Pancreas (tissue), 10 donors: Measurements from ENCODE around the gene ELOA. TPM values are rescaled to one million over a fixed set of nuclear protein-coding genes. Genes with fewer than 3 reads are reported as not detected.

Experiments used
- ATAC-seq, 4 donors: fragments of 200-7000 bp; cut with Tn5 transposase; one replicate each; pipeline versions ENCODE4 v1.8.0 to v1.9.1; 2020; ENCODE audit warnings: mild to moderate bottlenecking in 4 of 4, moderate library complexity in 4 of 4
- DNase-seq, 6 donors: peaks; one replicate each; pipeline ENCODE4 v3.0.0-alpha.2; 2020
- FAIRE-seq: peaks from 2 replicates; lab custom pipeline; 2012; peaks lifted over from hg19 to GRCh38; lab: Jason Lieb, UNC
- H3K27ac ChIP-seq, 4 donors: fragments of 200-600 bp; sonication (generic); 1 replicate in 3 of 4; 2 replicates in 1 of 4; pipeline versions ENCODE4 v1.5.0 to v1.8.0; 2020
- H3K27me3 ChIP-seq, 4 donors: fragments of 200-600 bp; one replicate each; pipeline ENCODE4 v1.8.0; 2021
- H3K36me3 ChIP-seq, 3 donors: fragments of 200-600 bp; sonication (generic) in 1 of 3; one replicate each; pipeline versions ENCODE4 v1.5.0 to v1.8.0; 2020 to 2021
- H3K4me1 ChIP-seq, 3 donors: fragments of 200-600 bp; one replicate each; pipeline ENCODE4 v1.8.0; 2021
- H3K4me3 ChIP-seq, 4 donors: fragments of 200-600 bp; sonication (generic) in 2 of 4; one replicate each; pipeline versions ENCODE4 v1.5.0 to v1.8.0; 2020 to 2021
- H3K9me3 ChIP-seq, 4 donors: fragments of 200-600 bp; one replicate each; pipeline ENCODE4 v1.8.0; 2021
- CTCF ChIP-seq, 4 donors: fragments of 200-600 bp; sonication (generic) in 3 of 4; IDR thresholded peaks; one replicate each; pipeline versions ENCODE4 v1.5.0 to v1.8.0; 2021; ENCODE audit warnings: antibody characterized with exemption in 4 of 4
- WGBS, 2 donors: extraction: QIAGEN DNeasy Blood & Tissue Kit; methylation state at CpG; one replicate each; pipeline ENCODE4 v1.1.7; 2013; 5-methylcytosine and 5-hydroxymethylcytosine counted together
- intact Hi-C, 3 donors: fragments of 100-400 bp; cut with DNase I; formaldehyde crosslinking; loops; one replicate each; pipeline versions ENCODE4 v1.11.1 to v1.14.2; 2022
- polyA plus RNA-seq, 2 donors: library from polyadenylated mRNA; stranded (reverse); fragments of 200-250 nt; gene quantifications; one replicate each; pipeline ENCODE4 v1.2.3, GENCODE V29; 2013
- total RNA-seq, 6 donors: library from RNA; stranded (reverse); fragmentation: NEBNext Ultra II Directional in 4 of 6; extraction: Animal tissue kit (Norgen Biotek cat#: 25700) in 4 of 6; gene quantifications; one replicate each; pipeline versions ENCODE4 v1.2.1 to v1.2.4, GENCODE V29; 2021 to 2023
- donor health status: healthy with polysubstance abuse.
- donor health status: DM: no; HTN: no; CAD: no; lungs with moderate emphysema.
- donor health status: DM: no; HTN: no; CAD: no.
- donor health status: control.
- donor health status: control.
- donor health status: Bipolar disorder and iron deficiency.
- donor health status: DM: yes; HTN: yes; CAD: no.
- donor health status: DM: no; HTN: no; CAD: no.
- donor health status: DM: no; HTN: no; CAD: no.
- donor health status: DM: yes; HTN: yes; CAD: no.

Gene ELOA
- total and polyA plus RNA-seq, 8 donors, result 10.6 to 33.9 (median 25.5) TPM

DNA sequence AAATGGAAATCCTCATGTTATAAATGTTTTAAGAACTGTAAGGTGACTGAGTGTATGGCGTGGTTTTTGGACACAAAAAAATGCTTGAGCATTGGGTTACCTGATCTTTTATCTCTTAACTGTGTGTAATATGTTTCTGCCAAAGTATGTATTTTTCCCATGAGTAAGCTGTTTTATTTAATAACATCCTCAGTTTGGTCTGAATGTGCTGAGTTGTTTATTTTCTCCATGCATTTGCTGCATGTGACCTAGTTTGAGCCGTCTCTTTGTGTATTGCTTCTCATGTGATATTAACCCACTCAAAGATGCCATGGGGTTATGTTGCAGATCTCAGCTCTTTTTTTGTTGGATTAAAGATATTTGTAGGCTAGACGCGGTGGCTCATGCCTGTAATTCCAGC lies 41.6 kb downstream of the ELOA start:
- Histone ChIP-seq H3K9me3 (no peaks in the 10 kb centered on the region), H3K4me1 (peaks cover 0 to 4% (median 4%) of the 10 kb centered on the region in 3 donors), H3K36me3 (peaks cover 0 to 21% (median 14%) of the 10 kb centered on the region in 3 donors), H3K4me3 (no peak overlapping the region), H3K27ac (no peak overlapping the region), H3K27me3 (no peaks in the 10 kb centered on the region)
- intact Hi-C loops, result no loop called here
- WGBS, 2 donors, result 80 to 87% methylated on average over 4 of the region's 4 CpGs
- no peak for ATAC-seq
- DNase-seq, result no peak
- no peak for TF ChIP-seq CTCF (IDR thresholded peaks at IDR 0.05)
- FAIRE-seq, result no peak

- ATAC-seq (no peak), DNase-seq (no peak), FAIRE-seq (no peak)
- no peak overlapping the region for H3K4me3 ChIP-seq
- no peak for TF ChIP-seq CTCF (IDR thresholded peaks at IDR 0.05)
- no peaks in the 10 kb centered on the region for H3K27me3 ChIP-seq
- peaks cover 0 to 8% (median 5%) of the 10 kb centered on the region in 3 donors for H3K4me1 ChIP-seq
- H3K36me3 ChIP-seq, result peaks cover 0 to 21% (median 14%) of the 10 kb centered on the region in 3 donors
- H3K9me3 ChIP-seq, result no peaks in the 10 kb centered on the region
- no peak overlapping the region for H3K27ac ChIP-seq
- intact Hi-C loops, result no loop called here
- whole genome bisulfite sequencing, 2 donors, result 94 to 98% methylated on average over 3 of the region's 3 CpGs
Measured at GRCh38 chr1:23787701-23788100, 44.4 kb downstream of the ELOA start.

- intact Hi-C loops, result no loop called here
- ATAC-seq, result no peak
Measured at GRCh38 chr1:23788695-23789094, 45.4 kb downstream of the ELOA start.

DNA sequence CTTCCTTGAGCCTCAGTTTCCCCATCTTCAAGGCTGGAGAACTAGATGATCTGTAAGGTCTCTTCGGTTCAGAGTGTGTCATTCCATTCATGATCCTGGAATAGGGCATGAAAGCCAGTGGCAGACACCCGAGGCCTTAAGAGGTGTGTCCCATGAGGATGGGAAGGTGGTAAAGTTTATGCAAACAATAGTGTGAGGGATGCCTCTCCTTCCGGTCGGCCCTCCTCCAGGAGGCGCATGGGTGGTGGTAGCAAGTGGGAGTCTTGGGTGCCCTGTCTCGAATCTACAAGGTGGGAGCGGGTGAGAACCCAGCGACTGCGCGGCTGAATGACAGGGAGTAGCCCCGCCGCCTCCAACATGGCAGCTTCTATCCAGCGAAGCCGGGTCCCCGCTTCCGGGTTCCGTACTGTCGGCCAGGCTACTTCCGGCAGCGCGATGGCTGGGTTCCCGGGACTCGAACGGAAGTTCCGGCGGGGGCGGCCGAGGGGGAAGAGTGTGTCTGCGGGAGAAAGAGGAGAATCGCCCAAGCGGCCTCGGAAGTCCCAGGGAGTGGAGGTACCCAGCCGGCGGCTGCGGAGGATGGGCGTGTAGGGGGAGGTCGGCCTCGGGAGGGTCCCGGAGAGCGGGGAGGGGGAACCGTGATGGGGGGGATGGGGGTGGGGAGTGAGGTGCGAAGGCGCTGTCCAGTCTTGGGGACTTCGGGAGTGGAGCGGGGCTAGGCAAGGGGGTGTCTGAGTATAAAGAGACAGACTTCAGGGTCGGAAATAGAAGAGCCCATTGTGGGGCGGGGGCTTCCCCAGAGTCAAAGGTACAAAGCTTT lies 47.6 kb downstream of the ELOA start, which contains the start of gene LYPLA2:
Gene LYPLA2 (plus strand): TSS at position 450 of the 820 bp plus-strand sequence. CDS start 1,538 bp downstream, outside the sequence.
- FAIRE-seq (no peak), DNase-seq (peak; percentile 90 to 97 (median 92)), ATAC-seq (peak; percentile 91 to 96 (median 94))
- Histone ChIP-seq H3K4me1 (peaks cover 0 to 12% (median 5%) of the 10 kb centered on the region in 3 donors), H3K27me3 (no peaks in the 10 kb centered on the region), H3K9me3 (no peaks in the 10 kb centered on the region), H3K36me3 (peaks cover 0 to 16% (median 10%) of the 10 kb centered on the region in 3 donors), H3K4me3 (peak within 1 kb of the TSS; percentile 51 to 76 (median 61)), H3K27ac (peak within 1 kb of the TSS in 2 of 4 donors; percentile 6 to 17)
- no peak for TF ChIP-seq CTCF (IDR thresholded peaks at IDR 0.05)
- WGBS, 2 donors, result 1% methylated on average over 37 to 47 of the region's 47 CpGs
- intact Hi-C loops, result no loop called here

More at GRCh38 chr1:23788695-23789094, 45.4 kb downstream of the ELOA start:
- 96 to 97% methylated on average over 3 of the region's 3 CpGs for WGBS, 2 donors
- DNase-seq, result no peak
- FAIRE-seq, result no peak
- H3K4me3 ChIP-seq, result no peak overlapping the region
- TF ChIP-seq CTCF (IDR thresholded peaks at IDR 0.05), result no peak
- no peak overlapping the region for H3K27ac ChIP-seq
- no peaks in the 10 kb centered on the region for H3K27me3 ChIP-seq
- H3K9me3 ChIP-seq, result no peaks in the 10 kb centered on the region
- peaks cover 0 to 21% (median 14%) of the 10 kb centered on the region in 3 donors for H3K36me3 ChIP-seq
- H3K4me1 ChIP-seq, result peaks cover 0 to 12% (median 5%) of the 10 kb centered on the region in 3 donors
